Neural crest cell (in vitro differentiated cells): ENCODE data around the gene POLL. TPM values are rescaled to one million over a fixed set of nuclear protein-coding genes. Genes with fewer than 3 reads are reported as not detected.

Experiments used
- DNase-seq: peaks from one replicate; pipeline ENCODE4 v3.0.0; 2021; ENCODE audit warnings: low read depth, mixed read lengths, low spot score
- H3K27ac Mint-ChIP-seq: one replicate; pipeline ENCODE4 v1.8.0; 2021; ENCODE audit warnings: mild to moderate bottlenecking, mixed read lengths; ENCODE audit not compliant: unreplicated experiment
- H3K27me3 Mint-ChIP-seq: 2 replicates; pipeline ENCODE4 v1.8.0; 2021; ENCODE audit warnings: low read depth, mild to moderate bottlenecking, mixed read lengths
- H3K36me3 Mint-ChIP-seq: 2 replicates; pipeline ENCODE4 v1.8.0; 2021; ENCODE audit warnings: low read depth, mild to moderate bottlenecking, mixed read lengths
- H3K4me1 Mint-ChIP-seq: 2 replicates; pipeline ENCODE4 v1.8.0; 2021; ENCODE audit warnings: mixed read lengths
- H3K4me3 Mint-ChIP-seq: one replicate; pipeline ENCODE4 v1.8.0; 2021; ENCODE audit warnings: mild to moderate bottlenecking, mixed read lengths
- H3K9me3 Mint-ChIP-seq: 2 replicates; pipeline ENCODE4 v1.8.0; 2021; ENCODE audit warnings: mixed read lengths
- total RNA-seq: library from RNA; stranded (reverse); gene quantifications from 2 replicates; pipeline ENCODE4 v1.2.1, GENCODE V29; 2021
- TF ChIP-seq, protein P1 (sequence below): fragments of 200-600 bp; sonication (generic); conservative IDR thresholded peaks from 2 replicates; pipeline ENCODE4 v1.5.0; 2021; ENCODE audit warnings: antibody characterized with exemption, mild to moderate bottlenecking

Gene POLL
- total RNA-seq, 1 donor from 2014 or later: 36.3 TPM

DNA sequence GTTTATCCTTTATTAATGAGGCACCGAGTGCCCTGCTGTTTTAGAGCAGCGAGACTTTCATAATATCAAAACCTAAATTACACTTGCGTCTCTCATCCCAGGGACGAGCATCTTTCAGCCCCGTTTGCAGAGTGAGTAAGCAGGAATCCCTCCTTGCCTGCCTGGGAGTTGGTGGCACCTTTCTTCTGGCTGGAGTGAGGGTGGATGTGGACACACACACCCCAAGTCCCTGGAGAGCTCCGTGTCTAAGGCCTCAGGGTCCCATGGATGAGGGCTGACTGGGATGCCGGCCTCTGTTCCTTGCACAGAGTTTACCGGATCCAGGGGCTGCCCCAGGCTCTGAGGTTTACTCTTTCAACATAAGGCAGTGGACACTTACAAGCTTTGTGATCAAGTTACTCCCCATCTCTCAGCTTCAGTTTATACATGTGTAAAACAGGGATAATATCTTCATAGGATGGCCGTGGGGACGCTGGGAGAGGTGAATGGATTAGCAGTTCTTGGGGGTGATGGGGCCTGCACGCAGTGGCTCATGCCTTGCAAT, 24.5 kb downstream of the POLL start:
- H3K4me1 Mint-ChIP-seq: peaks cover 9% of the 10 kb centered on the region
- no peak overlapping the region for H3K4me3 Mint-ChIP-seq
- H3K27me3 Mint-ChIP-seq: peaks cover 57% of the 10 kb centered on the region
- H3K27ac Mint-ChIP-seq: no peak overlapping the region
- H3K36me3 Mint-ChIP-seq: no peaks in the 10 kb centered on the region
- H3K9me3 Mint-ChIP-seq: no peaks in the 10 kb centered on the region
- DNase-seq: no peak
- TF ChIP-seq, protein P1, sequence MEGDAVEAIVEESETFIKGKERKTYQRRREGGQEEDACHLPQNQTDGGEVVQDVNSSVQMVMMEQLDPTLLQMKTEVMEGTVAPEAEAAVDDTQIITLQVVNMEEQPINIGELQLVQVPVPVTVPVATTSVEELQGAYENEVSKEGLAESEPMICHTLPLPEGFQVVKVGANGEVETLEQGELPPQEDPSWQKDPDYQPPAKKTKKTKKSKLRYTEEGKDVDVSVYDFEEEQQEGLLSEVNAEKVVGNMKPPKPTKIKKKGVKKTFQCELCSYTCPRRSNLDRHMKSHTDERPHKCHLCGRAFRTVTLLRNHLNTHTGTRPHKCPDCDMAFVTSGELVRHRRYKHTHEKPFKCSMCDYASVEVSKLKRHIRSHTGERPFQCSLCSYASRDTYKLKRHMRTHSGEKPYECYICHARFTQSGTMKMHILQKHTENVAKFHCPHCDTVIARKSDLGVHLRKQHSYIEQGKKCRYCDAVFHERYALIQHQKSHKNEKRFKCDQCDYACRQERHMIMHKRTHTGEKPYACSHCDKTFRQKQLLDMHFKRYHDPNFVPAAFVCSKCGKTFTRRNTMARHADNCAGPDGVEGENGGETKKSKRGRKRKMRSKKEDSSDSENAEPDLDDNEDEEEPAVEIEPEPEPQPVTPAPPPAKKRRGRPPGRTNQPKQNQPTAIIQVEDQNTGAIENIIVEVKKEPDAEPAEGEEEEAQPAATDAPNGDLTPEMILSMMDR: no peak

DNA sequence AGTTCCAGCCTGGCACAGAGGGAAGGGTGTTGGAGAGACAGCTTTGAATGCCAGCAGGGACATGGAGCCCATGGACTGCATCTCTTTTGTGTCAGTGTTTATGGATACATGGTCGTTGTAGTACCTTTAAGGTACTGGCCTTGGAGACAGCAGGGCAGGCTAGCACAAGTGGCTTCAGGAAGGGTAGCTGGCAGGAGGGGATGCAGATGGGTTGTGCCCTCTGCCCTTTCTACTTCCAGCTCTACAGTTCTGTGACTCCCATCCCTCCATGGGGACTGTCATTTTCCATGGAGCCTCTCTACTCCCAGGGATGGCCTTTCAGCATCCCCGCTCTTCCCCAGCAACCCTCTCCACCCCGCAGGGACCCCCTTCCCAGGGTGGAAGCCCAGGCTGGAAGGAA, 25.1 kb downstream of the POLL start:
- no peak overlapping the region for H3K4me3 Mint-ChIP-seq
- H3K27me3 Mint-ChIP-seq: peaks cover 51% of the 10 kb centered on the region
- no peak overlapping the region for H3K27ac Mint-ChIP-seq
- H3K9me3 Mint-ChIP-seq: no peaks in the 10 kb centered on the region
- H3K36me3 Mint-ChIP-seq: no peaks in the 10 kb centered on the region
- H3K4me1 Mint-ChIP-seq: peaks cover 9% of the 10 kb centered on the region
- TF ChIP-seq, protein P1: no peak
- no peak for DNase-seq

DNA sequence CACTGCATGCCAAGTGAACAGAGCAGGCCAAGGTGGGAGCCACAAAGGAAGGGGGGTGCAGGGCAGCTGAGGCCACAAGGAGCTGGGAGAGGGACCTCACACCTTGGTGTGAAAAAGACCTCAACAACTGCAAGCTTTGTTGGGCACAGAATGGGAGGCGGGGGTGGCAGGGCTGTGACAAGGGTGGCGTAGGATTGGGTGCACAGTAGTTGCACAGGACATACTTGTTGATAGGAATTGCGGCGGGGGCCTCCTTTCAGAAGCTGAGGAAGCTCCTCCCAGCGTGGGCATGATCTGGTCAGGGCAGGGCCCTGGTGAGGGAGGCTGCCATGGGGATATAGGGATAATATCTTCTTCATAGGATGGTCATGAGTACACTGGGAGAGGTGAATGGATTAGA, 25.8 kb downstream of the POLL start:
- peaks cover 9% of the 10 kb centered on the region for H3K4me1 Mint-ChIP-seq
- peaks cover 43% of the 10 kb centered on the region for H3K27me3 Mint-ChIP-seq
- DNase-seq: no peak
- TF ChIP-seq, protein P1: no peak
- no peak overlapping the region for H3K27ac Mint-ChIP-seq
- no peaks in the 10 kb centered on the region for H3K36me3 Mint-ChIP-seq
- no peaks in the 10 kb centered on the region for H3K9me3 Mint-ChIP-seq
- no peak overlapping the region for H3K4me3 Mint-ChIP-seq

DNA sequence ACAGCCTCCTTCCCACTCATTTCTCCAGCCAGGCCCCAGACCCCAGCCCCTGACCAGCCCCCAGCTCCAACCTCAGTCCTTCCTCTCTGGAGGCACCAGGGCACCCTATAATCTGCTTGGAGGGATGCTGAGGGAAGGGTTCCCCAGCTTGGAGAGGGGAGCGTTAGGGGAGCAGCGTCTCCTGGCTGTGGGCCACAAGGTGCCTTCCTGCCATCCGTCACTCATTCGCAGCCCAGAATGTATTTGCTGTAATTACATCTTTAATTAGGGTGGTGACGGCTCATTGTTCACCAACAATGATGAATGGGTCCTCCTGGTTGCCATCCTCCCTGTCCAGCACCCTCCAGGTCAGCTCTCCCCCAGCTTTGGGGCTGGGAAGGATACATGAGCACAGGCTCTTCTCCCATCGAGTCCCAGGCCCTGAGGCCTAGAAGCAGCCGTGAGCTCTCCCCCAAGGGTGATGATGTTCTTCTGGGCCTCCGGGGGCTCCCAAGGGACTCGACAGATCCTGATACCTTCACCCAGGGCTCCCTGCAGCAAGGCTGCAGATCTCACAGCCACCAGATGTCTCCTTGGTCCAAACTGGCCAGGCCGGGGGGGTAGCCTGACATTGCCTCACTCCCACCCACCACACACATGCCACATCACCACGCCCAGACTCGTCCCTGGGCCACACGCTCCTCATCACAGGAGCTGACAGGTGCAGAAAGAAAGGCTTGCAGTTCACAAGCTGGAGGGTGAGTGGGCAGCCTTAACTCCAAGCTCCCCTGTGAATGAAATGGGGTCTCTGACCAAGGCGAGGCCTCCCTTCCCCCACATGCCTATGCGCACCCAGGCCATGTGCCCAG, 26.8 kb downstream of the POLL start:
- DNase-seq: no peak
- H3K36me3 Mint-ChIP-seq: no peaks in the 10 kb centered on the region
- H3K27me3 Mint-ChIP-seq: peaks cover 35% of the 10 kb centered on the region
- peaks cover 3% of the 10 kb centered on the region for H3K4me1 Mint-ChIP-seq
- no peak overlapping the region for H3K27ac Mint-ChIP-seq
- no peaks in the 10 kb centered on the region for H3K9me3 Mint-ChIP-seq
- TF ChIP-seq, protein P1: no peak
- peak overlapping the region; percentile 19 for H3K4me3 Mint-ChIP-seq

DNA sequence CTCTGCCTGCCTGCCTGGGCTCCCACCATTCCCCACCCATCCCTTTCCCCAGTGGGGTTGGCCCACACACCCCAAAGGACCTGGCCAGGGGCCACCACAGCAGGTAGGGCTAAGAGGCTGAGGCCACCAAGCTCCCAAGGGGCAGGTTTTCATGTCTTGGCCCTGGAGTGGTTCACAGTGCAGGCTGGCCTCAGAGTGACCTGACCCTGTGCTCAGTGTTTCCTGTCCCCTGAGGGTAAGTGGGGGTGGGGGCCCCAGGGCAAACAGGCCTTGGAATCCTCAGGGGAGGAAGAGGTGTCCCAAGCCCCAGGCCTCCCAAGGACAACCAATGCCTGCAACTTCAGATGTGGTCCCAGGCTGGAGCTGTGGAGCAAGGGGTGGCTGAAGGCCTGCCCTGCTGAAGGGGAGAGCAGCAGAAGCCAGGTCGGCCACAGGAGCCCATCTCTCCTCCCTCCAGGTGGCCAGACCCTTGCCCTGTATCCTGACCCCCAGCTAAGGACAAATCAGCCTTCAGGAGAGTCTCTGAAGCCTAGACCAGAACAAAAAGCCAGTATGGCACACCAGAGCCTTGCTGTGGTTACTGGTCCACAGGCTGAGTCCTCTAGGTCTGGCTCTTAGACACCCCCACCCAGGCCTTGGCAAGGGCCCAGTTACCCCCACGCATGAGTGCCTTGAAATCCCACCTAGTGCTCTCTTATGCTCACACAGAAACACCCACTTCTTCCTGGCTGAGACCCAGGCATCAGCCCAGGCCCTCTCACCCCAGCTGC, 27.6 kb downstream of the POLL start:
- H3K9me3 Mint-ChIP-seq: no peaks in the 10 kb centered on the region
- H3K4me3 Mint-ChIP-seq: no peak overlapping the region
- TF ChIP-seq, protein P1: no peak
- H3K27me3 Mint-ChIP-seq: peaks cover 27% of the 10 kb centered on the region
- no peak overlapping the region for H3K27ac Mint-ChIP-seq
- DNase-seq: no peak
- no peaks in the 10 kb centered on the region for H3K4me1 Mint-ChIP-seq
- no peaks in the 10 kb centered on the region for H3K36me3 Mint-ChIP-seq
